GM12878 (cell line): Measurements from ENCODE around the gene FLT3LG. TPM values are rescaled to one million over a fixed set of nuclear protein-coding genes. Genes with fewer than 3 reads are reported as not detected.

Experiments
- ATAC-seq: fragments of 200-7000 bp; cut with Tn5 transposase; 3 replicates; pipeline ENCODE4 v1.9.1; 2020; ENCODE audit warnings: mild to moderate bottlenecking, moderate library complexity
- BruUV-seq: library from RNA; stranded (reverse); fragments of 400-500 nt; replicated peaks from 2 replicates; lab custom pipeline; 2021; lab: Mats Ljungman, UMichigan
- CTCF ChIA-PET: fragments of 300-600 bp; sonication (Branson Sonifier 250); formaldehyde crosslinking; extraction: SDS; loops from one replicate; lab custom pipeline; 2021; ENCODE audit warnings: inconsistent platforms; lab: Yijun Ruan, JAX
- POLR2A ChIA-PET: fragments of 350-600 bp; formaldehyde crosslinking; extraction: SDS; loops from one replicate; lab custom pipeline; 2021; ENCODE audit warnings: inconsistent platforms; lab: Charles Lee
- RAD21 ChIA-PET: fragments of 300-600 bp; sonication (Branson Sonifier 250); formaldehyde crosslinking; loops from one replicate; lab custom pipeline; 2023; ENCODE audit warnings: antibody characterized with exemption; ENCODE audit not compliant: unreplicated experiment; lab: Charles Lee
- SMC1A ChIA-PET: fragments of 300-600 bp; sonication (Branson Sonifier 250); formaldehyde crosslinking; loops from one replicate; lab custom pipeline; 2023; ENCODE audit not compliant: unreplicated experiment, uncharacterized antibody; lab: Charles Lee
- DNase-seq: peaks from one replicate; pipeline ENCODE4 v3.0.0-alpha.2; 2011; ENCODE audit warnings: low read depth, low spot score
- FAIRE-seq: peaks from 3 replicates; lab custom pipeline; 2011; peaks lifted over from hg19 to GRCh38; lab: Jason Lieb, UNC
- H2AFZ ChIP-seq: 2 replicates; pipeline ENCODE4 v1.6.0; 2011; ENCODE audit warnings: low read depth, low read length, control low read depth; ENCODE audit not compliant: control insufficient read depth
- H3K27ac ChIP-seq: 2 replicates; pipeline ENCODE4 v1.5.1; 2011; ENCODE audit warnings: control low read depth; ENCODE audit not compliant: control insufficient read depth, insufficient read depth
- H3K27me3 ChIP-seq, 2 experiments: replicated peaks in 1 of 2; 2 replicates each; pipeline versions ENCODE4 v1.6.0 to v1.6.1; 2011; ENCODE audit warnings: low read length in 1 of 2; ENCODE audit not compliant: control insufficient read depth in 2 of 2, insufficient read depth in 2 of 2
- H3K36me3 ChIP-seq, 2 experiments: 2 replicates each; pipeline ENCODE4 v1.5.1; 2011; ENCODE audit warnings: low read length in 1 of 2; ENCODE audit not compliant: control insufficient read depth in 2 of 2, insufficient read depth in 2 of 2
- H3K4me1 ChIP-seq: 2 replicates; pipeline ENCODE4 v1.6.1; 2011; ENCODE audit warnings: mild to moderate bottlenecking, low read length, moderate library complexity, mixed read lengths; ENCODE audit not compliant: control insufficient read depth, insufficient read depth
- H3K4me2 ChIP-seq: 2 replicates; pipeline ENCODE4 v1.6.0; 2011; ENCODE audit warnings: control low read depth; ENCODE audit not compliant: control insufficient read depth, insufficient read depth
- H3K4me3 ChIP-seq: fragments of 200-600 bp; sonication (generic); 2 replicates; pipeline ENCODE4 v1.5.1; 2016
- H3K79me2 ChIP-seq: 2 replicates; pipeline ENCODE4 v1.6.0; 2011; ENCODE audit warnings: low read length; ENCODE audit not compliant: control insufficient read depth, insufficient read depth
- H3K9ac ChIP-seq: 2 replicates; pipeline ENCODE4 v1.8.0; 2011; ENCODE audit warnings: low read length, control low read depth, mixed read lengths; ENCODE audit not compliant: control insufficient read depth, insufficient read depth
- H3K9me3 ChIP-seq: replicated peaks from 3 replicates; pipeline ENCODE4 v1.5.1; 2011; ENCODE audit warnings: mild to moderate bottlenecking, low read length; ENCODE audit not compliant: control insufficient read depth, insufficient read depth
- H4K20me1 ChIP-seq: 2 replicates; pipeline ENCODE4 v1.6.0; 2011; ENCODE audit not compliant: control insufficient read depth, insufficient read depth
- BHLHE40 ChIP-seq, 2 experiments: fragments of 450-650 bp in 1 of 2; IDR thresholded peaks; 2 replicates each; pipeline ENCODE4 v1.6.1; 2011 to 2017; ENCODE audit warnings: low read depth in 2 of 2, borderline replicate concordance in 1 of 2, improper control_type of control experiment in 1 of 2, low read length in 1 of 2, mild to moderate bottlenecking in 1 of 2
- CBFB ChIP-seq: IDR thresholded peaks from 2 replicates; pipeline ENCODE4 v1.6.1; 2016; ENCODE audit warnings: antibody characterized with exemption, low read depth
- CREB1 ChIP-seq: IDR thresholded peaks from 2 replicates; pipeline ENCODE4 v1.6.1; 2012; ENCODE audit warnings: low read depth, mild to moderate bottlenecking, inconsistent platforms
- HDGF ChIP-seq: fragments of 450-650 bp; IDR thresholded peaks from 2 replicates; pipeline ENCODE4 v1.6.1; 2016; ENCODE audit warnings: antibody characterized with exemption
- MXI1 ChIP-seq: fragments of 150-350 bp; IDR thresholded peaks from 2 replicates; pipeline ENCODE4 v1.6.1; 2011; ENCODE audit warnings: low read depth, mild to moderate bottlenecking, inconsistent platforms, low read length, improper control_type of control experiment
- NBN ChIP-seq: fragments of 450-650 bp; IDR thresholded peaks from 2 replicates; pipeline ENCODE4 v1.6.1; 2016
- NR2F1 ChIP-seq: fragments of 450-650 bp; conservative IDR thresholded peaks from 2 replicates; pipeline ENCODE4 v1.6.1; 2017; ENCODE audit warnings: mild to moderate bottlenecking
- RELA ChIP-seq: fragments of 450-650 bp; IDR thresholded peaks from 2 replicates; pipeline ENCODE4 v1.8.0; 2014; ENCODE audit warnings: borderline replicate concordance; ENCODE audit not compliant: partially characterized antibody
- RUNX3 ChIP-seq: IDR thresholded peaks from 2 replicates; pipeline ENCODE4 v1.6.1; 2012; ENCODE audit warnings: low read length, inconsistent platforms
- SREBF1 ChIP-seq: IDR thresholded peaks from 2 replicates; pipeline ENCODE4 v1.6.1; 2012; ENCODE audit warnings: mild to moderate bottlenecking, low read length
- TAF1 ChIP-seq: IDR thresholded peaks from 2 replicates; pipeline ENCODE4 v1.6.1; 2011; ENCODE audit warnings: mild to moderate bottlenecking, low read depth, low read length, borderline replicate concordance
- WRNIP1 ChIP-seq: IDR thresholded peaks from 2 replicates; pipeline ENCODE4 v1.6.1; 2011; ENCODE audit warnings: low read depth, low read length, improper control_type of control experiment, borderline replicate concordance
- WGBS: methylation state at CpG from one replicate; pipeline ENCODE4 v1.1.6; 2016; ENCODE audit warnings: low lambda C conversion rate; ENCODE audit not compliant: insufficient replicate concordance, insufficient coverage; ENCODE audit errors: missing lambda C conversion rate; 5-methylcytosine and 5-hydroxymethylcytosine counted together
- in situ Hi-C: fragments of 300-500 bp; cut with MboI; formaldehyde crosslinking; loops from 9 replicates; pipeline ENCODE4 v1.14.3; 2018; ENCODE audit warnings: mixed read lengths
- intact Hi-C: fragments of 100-400 bp; cut with micrococcal nuclease; formaldehyde crosslinking; loops from one replicate; pipeline ENCODE4 v1.14.2; 2022; ENCODE audit not compliant: unreplicated experiment
- polyA plus RNA-seq, 11 experiments: library from polyadenylated mRNA; depleted of rRNA in 4 of 11; unstranded in 6 of 11; stranded (reverse) in 5 of 11; fragments of >200 nt; fragmentation: Nextera tagmentation in 4 of 11; fragmentation: Illumina TruSeq in 1 of 11; extraction: Ambion mirVana in 4 of 11; extraction: Trizol in 1 of 11; gene quantifications; 1 replicate in 1 of 11; 2 replicates in 10 of 11; pipeline versions ENCODE4 v1.2.1 to v1.2.3, GENCODE V29; 2011 to 2016; ENCODE audit warnings: inconsistent platforms in 2 of 11, missing spikeins in 2 of 11, low read depth in 1 of 11
- total RNA-seq, 4 experiments: library from RNA; depleted of rRNA in 3 of 4; stranded (reverse); fragments of >200 nt in 3 of 4; fragmentation: Illumina TruSeq in 1 of 4; extraction: Trizol in 1 of 4; gene quantifications; 2 replicates each; pipeline versions ENCODE4 v1.2.1 to v1.2.3, GENCODE V29; 2013 to 2021
- TF ChIP-seq, protein P1 (sequence below): IDR thresholded peaks from 2 replicates; pipeline ENCODE4 v1.6.1; 2012; ENCODE audit warnings: low read depth, low read length, improper control_type of control experiment
- TF ChIP-seq, protein P2 (sequence below): fragments of 450-650 bp; conservative IDR thresholded peaks from 2 replicates; pipeline ENCODE4 v1.6.1; 2017; ENCODE audit warnings: mild to moderate bottlenecking, moderate library complexity
- TF ChIP-seq, protein P3 (sequence below): IDR thresholded peaks from 2 replicates; pipeline ENCODE4 v1.6.1; 2011; ENCODE audit warnings: low read depth, mild to moderate bottlenecking, low read length, moderate library complexity, borderline replicate concordance; ENCODE audit errors: extremely low read depth

FLT3LG gene
- total and polyA plus RNA-seq, 10 of the 15 experiments (the other 5 are each of a cell fraction or from before 2014, with no cell fraction given) = 0.68 to 13.1 (median 4.3) TPM

DNA sequence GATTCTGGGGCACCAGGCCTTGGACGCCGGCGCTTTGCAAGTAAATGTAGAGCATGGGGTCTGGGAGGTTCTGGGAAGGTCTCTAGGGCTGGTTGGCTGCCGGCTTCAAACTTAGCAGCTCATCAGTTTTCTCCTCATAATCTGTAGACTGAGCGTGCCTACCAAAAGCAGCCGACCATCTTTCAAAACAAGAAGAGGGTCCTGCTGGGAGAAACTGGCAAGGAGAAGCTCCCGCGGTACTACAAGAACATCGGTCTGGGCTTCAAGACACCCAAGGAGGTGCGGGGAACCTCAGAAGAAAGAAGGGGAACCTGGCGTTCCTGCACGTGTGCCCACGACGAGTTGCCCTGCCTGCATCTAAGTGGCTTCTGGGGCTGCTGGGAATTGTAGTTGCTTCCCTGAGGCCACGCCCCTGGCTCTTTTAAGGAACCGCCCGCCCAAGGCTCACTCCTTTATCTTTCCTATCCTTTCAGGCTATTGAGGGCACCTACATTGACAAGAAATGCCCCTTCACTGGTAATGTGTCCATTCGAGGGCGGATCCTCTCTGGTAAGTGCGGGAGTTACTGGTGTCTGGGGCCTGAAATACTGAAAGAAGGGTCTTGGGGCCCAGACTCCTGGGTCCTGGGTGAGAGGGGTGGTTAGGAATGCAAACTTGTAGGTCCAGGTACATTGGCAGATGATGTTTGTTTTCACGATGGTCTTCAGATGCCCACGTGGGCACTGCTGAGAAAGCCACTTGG is 23.2 kb downstream of the FLT3LG start (continued):
- TF ChIP-seq WRNIP1 (0 out of 2 replicates have a peak, but pooled peaks have one; percentile 1), RUNX3 (0 out of 2 replicates have a peak, but pooled peaks have one; percentile 31), HDGF (0 out of 2 replicates have a peak, but pooled peaks have one; percentile 16), CREB1 (peak; percentile 66), BHLHE40 (IDR thresholded peaks at IDR 0.05; ENCODE audit: borderline replicate concordance in 1 of 2, low read depth in 2 of 2, low read length in 1 of 2) (peak; percentile 94 to 95), CBFB (0 out of 2 replicates have a peak, but pooled peaks have one; percentile 24), MXI1 (peak; percentile 96)
- TF ChIP-seq, protein P1, sequence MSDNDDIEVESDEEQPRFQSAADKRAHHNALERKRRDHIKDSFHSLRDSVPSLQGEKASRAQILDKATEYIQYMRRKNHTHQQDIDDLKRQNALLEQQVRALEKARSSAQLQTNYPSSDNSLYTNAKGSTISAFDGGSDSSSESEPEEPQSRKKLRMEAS = peak; percentile 77; the same call in 1 of the 2 replicates
- TF ChIP-seq, protein P2, sequence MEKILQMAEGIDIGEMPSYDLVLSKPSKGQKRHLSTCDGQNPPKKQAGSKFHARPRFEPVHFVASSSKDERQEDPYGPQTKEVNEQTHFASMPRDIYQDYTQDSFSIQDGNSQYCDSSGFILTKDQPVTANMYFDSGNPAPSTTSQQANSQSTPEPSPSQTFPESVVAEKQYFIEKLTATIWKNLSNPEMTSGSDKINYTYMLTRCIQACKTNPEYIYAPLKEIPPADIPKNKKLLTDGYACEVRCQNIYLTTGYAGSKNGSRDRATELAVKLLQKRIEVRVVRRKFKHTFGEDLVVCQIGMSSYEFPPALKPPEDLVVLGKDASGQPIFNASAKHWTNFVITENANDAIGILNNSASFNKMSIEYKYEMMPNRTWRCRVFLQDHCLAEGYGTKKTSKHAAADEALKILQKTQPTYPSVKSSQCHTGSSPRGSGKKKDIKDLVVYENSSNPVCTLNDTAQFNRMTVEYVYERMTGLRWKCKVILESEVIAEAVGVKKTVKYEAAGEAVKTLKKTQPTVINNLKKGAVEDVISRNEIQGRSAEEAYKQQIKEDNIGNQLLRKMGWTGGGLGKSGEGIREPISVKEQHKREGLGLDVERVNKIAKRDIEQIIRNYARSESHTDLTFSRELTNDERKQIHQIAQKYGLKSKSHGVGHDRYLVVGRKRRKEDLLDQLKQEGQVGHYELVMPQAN = peak; percentile 67; the same call in 1 of the 2 replicates

DNA sequence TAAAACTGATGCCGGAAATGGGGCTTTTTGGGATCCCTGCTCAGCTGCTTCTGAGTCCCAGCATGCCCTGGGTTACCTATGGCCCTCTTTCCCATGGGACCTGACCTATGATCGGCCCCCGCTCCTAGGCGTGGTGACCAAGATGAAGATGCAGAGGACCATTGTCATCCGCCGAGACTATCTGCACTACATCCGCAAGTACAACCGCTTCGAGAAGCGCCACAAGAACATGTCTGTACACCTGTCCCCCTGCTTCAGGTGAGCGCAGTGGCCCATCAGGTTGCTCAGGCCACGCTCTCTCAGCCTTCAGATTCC is 23.7 kb downstream of the FLT3LG start:
- intact Hi-C loops (loop anchor here (2.0 kb wide), 3 partner anchors 143 to 179 kb away; partner anchors contain the start of genes PRMT1 and RRAS), in situ Hi-C loops (loop anchor here (5.0 kb wide), 1 partner anchor 170 kb away; the partner anchor contains the start of genes BCL2L12 and IRF3)
- Histone ChIP-seq H3K79me2 (peaks cover 30% of the 10 kb centered on the region), H3K4me3 (peak overlapping the region; percentile 79), H3K9me3 (no peaks in the 10 kb centered on the region; the same call in 1 of the 3 replicates), H3K4me2 (peak overlapping the region; percentile 91), H4K20me1 (peaks cover 7% of the 10 kb centered on the region; the same call in 1 of the 2 replicates)
- BruUV-seq = no TSS peak
- no peak for ATAC-seq
- ChIA-PET POLR2A (interaction anchor here (2.2 kb wide), 1 partner anchor 9 kb away, joined by 11 read pairs; the partner anchor contains the start of gene RPL13A), CTCF (no interaction called here), SMC1A (no interaction called here)
- WGBS = 21% methylated on average over 12 of the region's 12 CpGs
- peak; percentile 41; the same call in 1 of the 2 replicates for TF ChIP-seq NR2F1
- TF ChIP-seq SREBF1 = no peak
- TF ChIP-seq, protein P3, sequence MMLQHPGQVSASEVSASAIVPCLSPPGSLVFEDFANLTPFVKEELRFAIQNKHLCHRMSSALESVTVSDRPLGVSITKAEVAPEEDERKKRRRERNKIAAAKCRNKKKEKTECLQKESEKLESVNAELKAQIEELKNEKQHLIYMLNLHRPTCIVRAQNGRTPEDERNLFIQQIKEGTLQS = no peak
- TF ChIP-seq NBN = no peak
- no peak for TF ChIP-seq RELA
- no peak for TF ChIP-seq TAF1
- TF ChIP-seq, all 136 proteins: peak for 1
- DNase-seq (no peak), FAIRE-seq (no peak)
- H3K36me3 ChIP-seq = peaks cover 14 to 31% of the 10 kb centered on the region in 2 experiments
- peak overlapping the region; percentile 100 for H3K9ac ChIP-seq
- peaks cover 35% of the 10 kb centered on the region for H3K4me1 ChIP-seq
- no peak overlapping the region for H3K27ac ChIP-seq
- RAD21 ChIA-PET = interaction anchor here (2.0 kb wide), 1 partner anchor 179 kb away, joined by 4 read pairs; no protein-coding TSS in a partner anchor
- no peaks in the 10 kb centered on the region for H3K27me3 ChIP-seq
- no peak overlapping the region for H2AFZ ChIP-seq
